HepG2 (cell line): ENCODE data around the gene AP1G1. TPM values are rescaled to one million over a fixed set of nuclear protein-coding genes. Genes with fewer than 3 reads are reported as not detected.
A peak's percentile ranks its signal among the peaks of the same experiment; 100 is the strongest.

Experiments used
- ARNTL ChIP-seq: sonication (generic); formaldehyde crosslinking; IDR thresholded peaks from 2 replicates; pipeline ENCODE4 v1.4.0; 2020; ENCODE audit warnings: mild to moderate bottlenecking, missing genetic modification reagents
- CBFB ChIP-seq: sonication (generic); formaldehyde crosslinking; IDR thresholded peaks from 2 replicates; pipeline ENCODE4 v1.4.0; 2020; ENCODE audit warnings: missing genetic modification reagents
- GATAD2A ChIP-seq: IDR thresholded peaks from 2 replicates; pipeline ENCODE4 v1.6.1; 2016
- GLI4 ChIP-seq: sonication (generic); formaldehyde crosslinking; IDR thresholded peaks from 2 replicates; pipeline ENCODE4 v1.5.1; 2020; ENCODE audit warnings: missing genetic modification reagents, mild to moderate bottlenecking, moderate library complexity, borderline replicate concordance
- GZF1 ChIP-seq: sonication (generic); formaldehyde crosslinking; IDR thresholded peaks from 2 replicates; pipeline ENCODE4 v1.5.1; 2020; ENCODE audit warnings: mild to moderate bottlenecking, missing genetic modification reagents
- HNRNPUL1 ChIP-seq: fragments of 200-400 bp; formaldehyde crosslinking; IDR thresholded peaks from 2 replicates; pipeline ENCODE4 v1.6.1; 2017; ENCODE audit warnings: low read depth, mild to moderate bottlenecking, low read length, moderate library complexity
- MTA3 ChIP-seq: sonication (generic); formaldehyde crosslinking; IDR thresholded peaks from 2 replicates; pipeline ENCODE4 v1.4.0; 2020; ENCODE audit warnings: missing genetic modification reagents
- NAIF1 ChIP-seq: sonication (generic); formaldehyde crosslinking; IDR thresholded peaks from 2 replicates; pipeline ENCODE4 v1.5.0; 2020; ENCODE audit warnings: mild to moderate bottlenecking, missing genetic modification reagents, borderline replicate concordance
- NCOA1 ChIP-seq: sonication (generic); formaldehyde crosslinking; IDR thresholded peaks from 2 replicates; pipeline ENCODE4 v1.9.0; 2021; ENCODE audit warnings: missing genetic modification reagents
- NCOA2 ChIP-seq: sonication (generic); formaldehyde crosslinking; IDR thresholded peaks from 2 replicates; pipeline ENCODE4 v1.8.0; 2022; ENCODE audit warnings: inconsistent platforms
- PAF1 ChIP-seq: IDR thresholded peaks from 2 replicates; pipeline ENCODE4 v1.6.1; 2016; ENCODE audit warnings: missing genetic modification reagents, missing compliant biosample characterization
- PHF5A ChIP-seq: IDR thresholded peaks from one replicate; pipeline ENCODE4 v1.6.1; 2018; ENCODE audit warnings: low read depth, missing genetic modification reagents; ENCODE audit not compliant: unreplicated experiment
- RCOR2 ChIP-seq: IDR thresholded peaks from 2 replicates; pipeline ENCODE4 v1.6.1; 2016; ENCODE audit warnings: missing biosample characterization, missing genetic modification reagents
- ZBTB21 ChIP-seq: sonication (generic); formaldehyde crosslinking; IDR thresholded peaks from 2 replicates; pipeline ENCODE4 v1.4.0; 2020; ENCODE audit warnings: missing genetic modification reagents
- ZBTB3 ChIP-seq: sonication (generic); formaldehyde crosslinking; IDR thresholded peaks from 2 replicates; pipeline ENCODE4 v1.4.0; 2020; ENCODE audit warnings: low read depth, mild to moderate bottlenecking, moderate library complexity, missing genetic modification reagents, borderline replicate concordance
- ZMYM4 ChIP-seq: sonication (generic); formaldehyde crosslinking; IDR thresholded peaks from 2 replicates; pipeline ENCODE4 v1.8.1; 2023; ENCODE audit warnings: mild to moderate bottlenecking, missing genetic modification reagents
- ZNF367 ChIP-seq: sonication (generic); formaldehyde crosslinking; IDR thresholded peaks from 2 replicates; pipeline ENCODE4 v1.4.0; 2020; ENCODE audit warnings: missing genetic modification reagents, borderline replicate concordance
- ZNF496 ChIP-seq: sonication (generic); formaldehyde crosslinking; IDR thresholded peaks from 2 replicates; pipeline ENCODE4 v1.8.1; 2023; ENCODE audit warnings: mild to moderate bottlenecking, moderate library complexity, missing genetic modification reagents; ENCODE audit not compliant: insufficient replicate concordance
- ZNF746 ChIP-seq: sonication (generic); formaldehyde crosslinking; IDR thresholded peaks from 2 replicates; pipeline ENCODE4 v1.8.0; 2022; ENCODE audit warnings: mild to moderate bottlenecking, missing genetic modification reagents
- ZNF761 ChIP-seq: sonication (generic); formaldehyde crosslinking; conservative IDR thresholded peaks from 2 replicates; pipeline ENCODE4 v1.4.0; 2020; ENCODE audit warnings: mild to moderate bottlenecking, missing genetic modification reagents
- ZNF768 ChIP-seq: sonication (generic); formaldehyde crosslinking; IDR thresholded peaks from 2 replicates; pipeline ENCODE4 v1.4.0; 2020; ENCODE audit warnings: missing genetic modification reagents
- ZNF839 ChIP-seq: sonication (generic); formaldehyde crosslinking; IDR thresholded peaks from 2 replicates; pipeline ENCODE4 v1.4.0; 2020; ENCODE audit warnings: missing genetic modification reagents, mild to moderate bottlenecking, borderline replicate concordance
- ZSCAN31 ChIP-seq: sonication (generic); formaldehyde crosslinking; IDR thresholded peaks from 2 replicates; pipeline ENCODE4 v1.5.0; 2020; ENCODE audit warnings: low read depth, mild to moderate bottlenecking, missing genetic modification reagents
- polyA plus RNA-seq, 8 experiments: library from polyadenylated mRNA; depleted of rRNA in 3 of 8; stranded (reverse) in 7 of 8; unstranded in 1 of 8; fragments of >200 nt; fragmentation: Illumina TruSeq in 4 of 8; extraction: Trizol in 4 of 8; gene quantifications; 2 replicates each; pipeline versions ENCODE4 v1.2.1 to v1.2.3, GENCODE V29; 2011 to 2016; ENCODE audit warnings: low read depth in 4 of 8, missing spikeins in 1 of 8, mixed read lengths in 1 of 8; ENCODE audit not compliant: insufficient read depth in 1 of 8
- total RNA-seq, 5 experiments: library from RNA; depleted of rRNA; stranded (reverse); fragments of >200 nt; fragmentation: Illumina TruSeq; extraction: Trizol; gene quantifications; 2 replicates each; pipeline ENCODE4 v1.2.3, GENCODE V29; 2016; ENCODE audit warnings: low read depth in 1 of 5
- TF ChIP-seq, protein P1 (sequence below): sonication (generic); formaldehyde crosslinking; IDR thresholded peaks from 2 replicates; pipeline ENCODE4 v1.4.0; 2020; ENCODE audit warnings: missing genetic modification reagents, borderline replicate concordance
- TF ChIP-seq, protein P2 (sequence below): sonication (generic); formaldehyde crosslinking; IDR thresholded peaks from 2 replicates; pipeline ENCODE4 v1.4.0; 2020; ENCODE audit warnings: low read depth, mild to moderate bottlenecking, missing genetic modification reagents
- TF ChIP-seq, protein P3 (sequence below): sonication (generic); formaldehyde crosslinking; IDR thresholded peaks from 2 replicates; pipeline ENCODE4 v1.4.0; 2020; ENCODE audit warnings: missing genetic modification reagents
- TF ChIP-seq, protein P4 (sequence below): IDR thresholded peaks from 2 replicates; pipeline ENCODE4 v1.6.1; 2016; ENCODE audit warnings: missing genetic modification reagents, missing compliant biosample characterization

The AP1G1 gene
- total and polyA plus RNA-seq, 2 of the 13 experiments (the other 11 are each of a cell fraction or from before 2014, with no cell fraction given) = 62.2 to 66.2 TPM

DNA sequence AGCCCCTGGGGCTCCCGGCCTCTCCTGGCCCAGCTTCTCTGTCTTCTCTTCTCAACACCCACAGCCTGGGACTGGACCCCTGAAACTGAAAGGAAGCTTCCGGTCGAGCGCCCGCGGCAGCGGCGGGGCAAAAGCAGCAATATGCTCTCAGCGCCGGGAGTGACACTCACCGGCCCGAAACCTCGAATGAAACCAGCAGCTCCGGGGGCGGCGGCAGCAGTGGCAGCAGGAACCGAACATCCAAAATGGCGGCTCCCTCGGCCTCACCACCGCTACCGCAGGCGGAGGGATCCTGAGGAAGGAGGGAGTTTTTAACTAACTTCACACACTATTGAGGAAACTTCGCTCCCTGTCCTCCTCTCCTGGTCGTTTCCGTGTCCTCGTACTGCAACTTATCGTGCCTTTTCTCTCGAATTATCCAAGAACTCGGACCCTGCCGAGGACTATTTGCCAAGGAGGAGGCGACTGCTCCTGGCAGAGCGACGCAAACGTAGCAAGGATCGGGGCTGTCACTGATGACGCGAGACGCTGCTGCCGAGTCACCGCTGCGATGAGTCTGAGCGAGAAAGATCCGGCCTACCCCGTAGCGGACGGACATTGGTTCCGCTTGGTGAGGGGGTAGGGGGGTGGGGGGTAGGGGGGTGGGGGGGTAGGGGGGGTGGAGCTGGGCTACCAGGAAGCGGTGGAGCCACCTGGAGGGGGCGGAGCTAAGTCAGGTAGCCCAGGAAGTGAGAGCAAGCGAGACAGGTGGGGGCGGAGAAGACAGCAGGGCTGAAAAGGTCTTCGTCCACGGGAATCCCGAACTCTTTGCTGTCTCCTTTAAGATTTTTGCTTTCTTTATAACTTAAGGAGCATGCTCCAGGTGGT is at the start of gene AP1G1 (continued):
- TF ChIP-seq ZBTB21 (CRISPR knock-in tag) = peak; percentile 94
- TF ChIP-seq CBFB (CRISPR knock-in tag) = peak; percentile 80; the same call in 1 of the 2 replicates
- 0 out of 2 replicates have a peak, but pooled peaks have one; percentile 70 for TF ChIP-seq NAIF1
- no peak for TF ChIP-seq HNRNPUL1
- peak; percentile 85 for TF ChIP-seq ZSCAN31
- TF ChIP-seq GZF1 (CRISPR knock-in tag) = peak; percentile 72
- TF ChIP-seq, protein P1, sequence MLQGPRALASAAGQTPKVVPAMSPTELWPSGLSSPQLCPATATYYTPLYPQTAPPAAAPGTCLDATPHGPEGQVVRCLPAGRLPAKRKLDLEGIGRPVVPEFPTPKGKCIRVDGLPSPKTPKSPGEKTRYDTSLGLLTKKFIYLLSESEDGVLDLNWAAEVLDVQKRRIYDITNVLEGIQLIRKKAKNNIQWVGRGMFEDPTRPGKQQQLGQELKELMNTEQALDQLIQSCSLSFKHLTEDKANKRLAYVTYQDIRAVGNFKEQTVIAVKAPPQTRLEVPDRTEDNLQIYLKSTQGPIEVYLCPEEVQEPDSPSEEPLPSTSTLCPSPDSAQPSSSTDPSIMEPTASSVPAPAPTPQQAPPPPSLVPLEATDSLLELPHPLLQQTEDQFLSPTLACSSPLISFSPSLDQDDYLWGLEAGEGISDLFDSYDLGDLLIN (CRISPR knock-in tag) = 0 out of 2 replicates have a peak, but pooled peaks have one; percentile 11
- peak; percentile 46 for TF ChIP-seq PHF5A (CRISPR knock-in tag)
- no peak for TF ChIP-seq RCOR2 (CRISPR knock-in tag)
- TF ChIP-seq MTA3 (CRISPR knock-in tag) = no peak
- TF ChIP-seq, protein P2, sequence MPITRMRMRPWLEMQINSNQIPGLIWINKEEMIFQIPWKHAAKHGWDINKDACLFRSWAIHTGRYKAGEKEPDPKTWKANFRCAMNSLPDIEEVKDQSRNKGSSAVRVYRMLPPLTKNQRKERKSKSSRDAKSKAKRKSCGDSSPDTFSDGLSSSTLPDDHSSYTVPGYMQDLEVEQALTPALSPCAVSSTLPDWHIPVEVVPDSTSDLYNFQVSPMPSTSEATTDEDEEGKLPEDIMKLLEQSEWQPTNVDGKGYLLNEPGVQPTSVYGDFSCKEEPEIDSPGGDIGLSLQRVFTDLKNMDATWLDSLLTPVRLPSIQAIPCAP (CRISPR knock-in tag) = no peak
- TF ChIP-seq NCOA2 (CRISPR knock-in tag) = peak; percentile 64
- no peak for TF ChIP-seq GLI4 (CRISPR knock-in tag)
- TF ChIP-seq ZNF839 (CRISPR knock-in tag) = 0 out of 2 replicates have a peak, but pooled peaks have one; percentile 13
- peak; percentile 84; the same call in 1 of the 2 replicates for TF ChIP-seq ZBTB3 (CRISPR knock-in tag)
- TF ChIP-seq GATAD2A (CRISPR knock-in tag) = peak; percentile 61
- TF ChIP-seq ZMYM4 = peak; percentile 95
- no peak for TF ChIP-seq NCOA1 (CRISPR knock-in tag)
- peak; percentile 72; the same call in 1 of the 2 replicates for TF ChIP-seq ZNF746 (CRISPR knock-in tag)
- TF ChIP-seq, protein P3, sequence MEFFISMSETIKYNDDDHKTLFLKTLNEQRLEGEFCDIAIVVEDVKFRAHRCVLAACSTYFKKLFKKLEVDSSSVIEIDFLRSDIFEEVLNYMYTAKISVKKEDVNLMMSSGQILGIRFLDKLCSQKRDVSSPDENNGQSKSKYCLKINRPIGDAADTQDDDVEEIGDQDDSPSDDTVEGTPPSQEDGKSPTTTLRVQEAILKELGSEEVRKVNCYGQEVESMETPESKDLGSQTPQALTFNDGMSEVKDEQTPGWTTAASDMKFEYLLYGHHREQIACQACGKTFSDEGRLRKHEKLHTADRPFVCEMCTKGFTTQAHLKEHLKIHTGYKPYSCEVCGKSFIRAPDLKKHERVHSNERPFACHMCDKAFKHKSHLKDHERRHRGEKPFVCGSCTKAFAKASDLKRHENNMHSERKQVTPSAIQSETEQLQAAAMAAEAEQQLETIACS (CRISPR knock-in tag) = 0 out of 2 replicates have a peak, but pooled peaks have one; percentile 25
- TF ChIP-seq PAF1 (CRISPR knock-in tag) = no peak
- TF ChIP-seq ZNF367 (CRISPR knock-in tag) = 0 out of 2 replicates have a peak, but pooled peaks have one; percentile 21
- TF ChIP-seq, protein P4, sequence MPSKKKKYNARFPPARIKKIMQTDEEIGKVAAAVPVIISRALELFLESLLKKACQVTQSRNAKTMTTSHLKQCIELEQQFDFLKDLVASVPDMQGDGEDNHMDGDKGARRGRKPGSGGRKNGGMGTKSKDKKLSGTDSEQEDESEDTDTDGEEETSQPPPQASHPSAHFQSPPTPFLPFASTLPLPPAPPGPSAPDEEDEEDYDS (CRISPR knock-in tag) = peak; percentile 68
- no peak; the same call in 1 of the 2 replicates for TF ChIP-seq ARNTL (CRISPR knock-in tag)
- TF ChIP-seq ZNF768 (CRISPR knock-in tag) = peak; percentile 78
- no peak for TF ChIP-seq ZNF496 (CRISPR knock-in tag)
- 0 out of 2 replicates have a peak, but pooled peaks have one; percentile 2 for TF ChIP-seq ZNF761 (CRISPR knock-in tag)
